NCI-H1436 treated with DMSO at 0.1 percent for 48 hours (cell line): Measurements from ENCODE around the gene MMP14.
"Not testable (repeated sequence)": the region's sequence is repeated elsewhere in the genome, so short reads cannot be mapped to it uniquely, and the experiment has no call there.

Experiments used
- DNase-seq: peaks from one replicate; lab custom pipeline; 2025; lab: John Stamatoyannopoulos, UW

The MMP14 gene

DNA sequence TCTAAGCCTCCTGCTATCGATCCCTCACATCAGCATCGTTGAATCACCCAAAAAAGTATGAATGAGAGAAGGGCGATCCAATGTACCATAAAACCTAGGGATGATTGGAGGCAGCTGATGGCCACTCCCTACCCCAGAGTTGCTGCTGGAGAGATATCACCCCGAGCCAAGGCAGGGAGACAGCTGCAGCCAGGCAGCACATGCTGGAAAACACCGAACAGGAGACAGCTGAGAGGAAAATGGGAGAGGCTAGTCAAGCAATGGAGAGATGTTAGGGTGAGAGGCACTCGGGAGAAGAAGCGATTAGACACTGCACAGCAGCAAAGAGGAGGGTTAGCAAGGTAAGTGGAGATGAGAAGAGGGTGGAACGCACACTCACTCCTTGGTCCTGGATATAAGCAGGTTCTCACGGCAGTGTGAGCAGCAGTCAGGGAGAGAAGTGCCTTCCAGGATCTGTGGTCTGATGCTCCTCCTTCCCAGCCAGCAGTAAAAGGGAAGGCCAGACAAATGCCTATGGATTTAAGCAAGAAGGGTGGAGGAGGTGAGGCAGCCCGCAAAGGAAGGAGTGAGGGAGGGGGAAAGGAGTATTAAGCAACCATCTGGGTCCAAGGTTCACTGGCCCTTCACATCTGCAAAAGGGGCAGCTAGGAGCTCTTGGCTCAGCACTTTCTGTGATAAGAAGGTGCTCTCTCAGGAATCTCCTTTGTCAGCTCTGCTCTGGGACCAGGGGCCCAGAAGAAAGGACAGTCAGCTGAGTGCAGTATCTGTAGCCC, 21.3 kb upstream of the MMP14 start, which contains the start of gene SLC7A7:
TSS of gene SLC7A7 (minus strand) at position 495 of the 773 bp plus-strand sequence. CDS start 2,037 bp downstream, outside the sequence.
- no peak for DNase-seq

DNA sequence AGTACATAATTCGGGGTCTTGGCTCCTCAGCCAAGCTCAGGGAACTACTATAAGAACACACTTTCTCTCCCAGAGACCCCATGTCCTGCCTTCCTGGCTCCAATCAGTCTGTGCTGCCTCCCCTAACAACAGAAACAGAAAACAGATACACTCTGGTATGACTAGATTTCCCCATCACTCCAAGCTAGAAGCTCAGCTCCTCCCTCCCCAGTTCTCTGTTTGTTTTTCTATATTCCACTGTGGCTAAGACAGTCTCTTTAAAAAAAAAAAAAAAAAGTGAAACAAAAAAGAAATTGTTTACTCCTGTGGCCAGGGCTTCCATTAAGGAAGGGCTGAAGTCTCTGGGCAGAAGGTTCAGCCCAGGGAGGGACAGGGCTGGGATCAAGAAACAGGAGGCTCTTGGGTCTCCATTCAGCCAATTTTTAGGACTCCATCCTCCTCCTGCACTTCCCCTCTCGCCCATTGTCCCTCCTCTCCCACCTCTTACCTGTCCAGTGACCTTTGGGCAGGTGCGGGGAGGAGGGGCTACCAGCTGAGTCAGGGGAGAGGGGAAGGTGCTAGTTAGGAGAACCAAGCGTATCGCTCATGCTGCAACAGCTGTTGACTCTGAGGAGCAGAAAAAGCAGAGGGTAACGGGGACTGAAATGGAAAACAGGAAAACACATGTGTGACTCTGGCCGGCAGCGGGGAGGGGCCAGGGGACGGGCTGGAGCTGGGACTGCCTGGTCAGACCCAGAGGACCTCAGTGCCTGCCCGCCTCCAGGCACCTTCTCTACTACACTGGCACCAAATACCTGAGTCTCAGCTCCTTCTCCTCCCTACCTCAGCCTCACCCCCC, 17.0 kb upstream of the MMP14 start:
- DNase-seq, result no peak

DNA sequence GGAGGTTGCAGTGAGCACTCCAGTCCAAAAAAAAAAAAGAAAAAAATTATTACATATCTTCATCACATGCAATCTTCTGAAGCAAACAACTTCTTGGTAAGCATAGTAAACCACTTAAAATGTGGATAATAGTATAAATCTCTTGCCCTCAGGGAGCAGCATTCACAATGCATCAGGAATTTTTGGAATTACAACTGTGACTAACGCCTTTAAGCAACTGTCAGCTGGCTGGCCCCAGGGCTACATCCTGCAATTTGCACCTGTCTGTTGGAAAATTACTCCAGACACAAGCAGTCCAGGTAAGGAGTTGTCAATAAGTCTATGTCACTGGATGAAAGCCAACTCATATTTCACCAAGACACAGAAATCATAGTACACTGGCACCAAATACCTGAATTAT, 15.7 kb upstream of the MMP14 start:
- DNase-seq, result no peak

DNA sequence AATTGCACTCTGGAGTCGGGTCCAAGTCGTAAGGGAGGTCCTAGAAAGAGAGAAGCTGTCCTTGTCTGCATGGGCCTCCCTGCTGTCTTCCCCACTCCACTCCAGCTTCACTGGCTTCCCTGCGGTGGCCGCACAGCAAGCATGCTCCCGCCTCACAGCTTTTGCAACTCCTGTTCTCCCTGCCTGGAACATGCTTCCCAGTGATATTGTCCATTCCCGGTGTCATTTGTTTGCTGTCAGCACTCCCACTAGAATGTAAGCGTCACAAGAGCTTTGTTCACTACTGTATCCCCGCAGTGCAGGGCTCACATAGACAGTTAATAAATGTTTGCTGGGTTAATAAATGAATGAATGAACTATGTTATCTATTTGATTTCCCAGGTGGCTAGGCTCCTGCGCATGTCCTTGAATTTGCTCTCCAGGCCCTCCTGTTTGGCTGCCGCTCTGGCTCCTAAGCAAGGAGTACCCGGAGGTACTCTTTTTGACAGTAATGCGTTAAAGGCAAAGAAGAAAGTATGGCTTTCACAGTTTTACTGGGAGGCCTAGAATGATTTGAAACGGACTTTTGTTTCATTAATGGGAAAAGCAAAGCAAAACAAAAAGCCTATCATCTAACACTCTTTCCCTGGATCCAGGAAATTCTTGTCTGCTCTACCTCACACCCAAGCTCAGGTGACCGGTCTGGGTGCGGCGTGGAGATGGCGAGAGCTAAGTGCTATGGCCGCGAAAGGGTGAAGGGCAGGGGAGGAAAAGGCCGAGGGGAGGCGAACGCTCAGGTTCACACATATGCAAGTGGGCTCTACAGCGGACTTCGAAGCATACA, 15.0 kb upstream of the MMP14 start:
- no peak for DNase-seq

DNA sequence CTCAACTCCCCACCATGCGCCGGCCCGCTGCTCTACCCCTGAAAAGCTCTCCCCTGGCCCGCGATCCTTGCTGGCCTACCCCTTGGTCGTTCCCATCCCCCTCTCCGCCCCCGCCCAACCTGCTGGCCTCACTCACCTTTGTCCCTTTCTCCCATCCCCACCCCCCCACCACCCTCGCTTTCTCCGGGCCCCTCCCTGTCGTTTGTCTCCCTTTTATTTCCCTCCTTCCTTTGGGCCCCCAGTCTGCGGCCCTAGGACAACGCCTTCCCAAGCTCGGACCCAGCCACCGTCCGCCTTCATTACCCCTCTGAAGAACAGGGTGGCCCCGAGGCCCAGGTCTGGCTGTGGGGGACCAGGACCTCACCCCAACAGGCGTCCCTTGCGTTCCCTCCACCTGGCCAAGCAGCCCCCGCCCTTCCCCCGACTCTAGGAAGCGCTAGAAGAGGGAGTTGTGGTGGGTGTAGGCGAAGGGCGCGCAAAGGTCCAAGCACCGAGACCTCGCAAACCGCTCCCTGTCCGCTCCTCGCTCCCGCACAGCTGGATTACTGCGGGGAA, 14.3 kb upstream of the MMP14 start:
- DNase-seq, result no peak

DNA sequence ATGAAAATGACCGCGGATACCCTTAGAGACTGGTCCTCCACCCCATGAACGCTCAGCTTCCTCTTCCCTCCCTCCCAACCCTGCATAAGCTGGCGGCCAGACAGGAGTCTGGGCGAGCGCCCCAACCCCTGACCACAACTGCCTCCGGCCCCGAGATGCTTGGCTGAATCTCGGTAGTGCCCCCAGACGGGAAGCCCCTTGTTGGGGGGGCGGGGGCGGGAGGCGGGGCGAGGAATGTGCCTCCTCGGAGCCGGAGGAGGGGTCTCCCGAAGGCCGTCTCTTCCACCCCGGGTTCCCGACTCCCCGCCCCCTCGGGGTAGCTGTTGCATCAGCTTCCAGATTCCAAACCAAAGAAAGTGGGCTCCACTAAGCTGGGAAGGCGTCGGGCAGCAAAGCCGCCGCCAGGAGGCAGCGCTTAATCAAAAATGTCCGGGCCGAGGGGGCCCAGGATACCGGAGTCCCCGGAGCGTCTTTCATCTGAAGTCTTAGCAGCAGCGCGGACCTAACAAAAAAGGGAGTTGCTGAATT, 13.8 kb upstream of the MMP14 start:
- DNase-seq, result no peak

DNA sequence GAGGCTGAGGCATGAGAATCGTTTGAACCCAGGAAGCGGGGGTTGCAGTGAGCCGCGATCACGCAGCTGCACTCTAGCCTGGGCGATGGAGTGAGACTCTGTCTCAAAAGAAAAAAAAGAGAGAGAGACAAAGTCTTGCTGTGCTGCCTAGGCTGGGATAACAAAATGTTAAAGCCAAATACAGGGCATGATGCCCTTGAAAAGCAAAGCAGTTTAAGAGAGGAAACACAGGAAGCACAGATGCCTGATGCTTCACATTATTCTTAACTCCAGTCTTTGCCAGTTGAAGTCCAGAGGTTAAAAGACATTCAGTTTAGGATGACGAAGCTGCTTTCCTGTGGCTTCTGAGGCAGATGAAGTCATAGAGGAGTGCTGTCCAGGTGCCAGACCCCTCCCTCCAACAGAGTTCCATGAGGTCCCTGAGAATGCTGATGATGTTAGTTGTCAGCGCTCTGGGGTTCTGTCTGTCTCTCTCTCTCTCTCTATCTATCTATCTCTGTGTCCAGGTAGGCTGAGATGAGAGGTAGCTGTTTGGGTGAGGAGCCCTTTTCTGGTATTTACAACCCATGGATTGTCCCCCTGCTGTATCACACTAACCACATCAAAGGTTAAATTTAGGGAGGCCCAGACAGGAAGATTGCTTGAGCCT, 11.6 kb upstream of the MMP14 start:
- no peak for DNase-seq

DNA sequence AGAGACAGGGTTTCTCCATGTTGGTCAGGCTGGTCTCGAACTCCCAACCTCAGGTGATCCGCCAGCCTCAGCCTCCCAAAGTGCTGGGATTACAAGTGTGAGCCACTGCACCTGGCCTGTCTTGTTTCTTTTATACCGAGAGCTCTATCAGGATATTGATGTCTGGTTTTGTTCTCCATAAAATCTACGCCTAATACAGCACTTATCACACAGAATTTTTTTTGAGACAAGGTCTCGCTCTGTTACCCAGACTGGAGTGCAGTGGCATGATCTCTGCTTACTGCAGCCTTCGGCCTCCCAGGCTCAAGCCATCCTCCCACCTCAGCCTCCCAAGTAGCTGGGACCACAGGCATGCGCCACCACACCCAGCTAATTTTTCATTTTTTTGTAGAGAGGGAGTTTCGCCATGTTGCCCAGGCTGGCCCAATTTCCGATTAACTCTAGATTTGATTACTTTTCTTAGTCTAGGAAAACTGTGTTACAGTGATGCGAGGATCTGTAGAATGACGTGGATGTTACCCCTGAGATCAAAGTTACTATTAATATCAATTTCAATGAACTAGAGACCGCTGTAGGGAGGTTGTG, 7.2 kb upstream of the MMP14 start:
- not testable (repeated sequence) for DNase-seq

DNA sequence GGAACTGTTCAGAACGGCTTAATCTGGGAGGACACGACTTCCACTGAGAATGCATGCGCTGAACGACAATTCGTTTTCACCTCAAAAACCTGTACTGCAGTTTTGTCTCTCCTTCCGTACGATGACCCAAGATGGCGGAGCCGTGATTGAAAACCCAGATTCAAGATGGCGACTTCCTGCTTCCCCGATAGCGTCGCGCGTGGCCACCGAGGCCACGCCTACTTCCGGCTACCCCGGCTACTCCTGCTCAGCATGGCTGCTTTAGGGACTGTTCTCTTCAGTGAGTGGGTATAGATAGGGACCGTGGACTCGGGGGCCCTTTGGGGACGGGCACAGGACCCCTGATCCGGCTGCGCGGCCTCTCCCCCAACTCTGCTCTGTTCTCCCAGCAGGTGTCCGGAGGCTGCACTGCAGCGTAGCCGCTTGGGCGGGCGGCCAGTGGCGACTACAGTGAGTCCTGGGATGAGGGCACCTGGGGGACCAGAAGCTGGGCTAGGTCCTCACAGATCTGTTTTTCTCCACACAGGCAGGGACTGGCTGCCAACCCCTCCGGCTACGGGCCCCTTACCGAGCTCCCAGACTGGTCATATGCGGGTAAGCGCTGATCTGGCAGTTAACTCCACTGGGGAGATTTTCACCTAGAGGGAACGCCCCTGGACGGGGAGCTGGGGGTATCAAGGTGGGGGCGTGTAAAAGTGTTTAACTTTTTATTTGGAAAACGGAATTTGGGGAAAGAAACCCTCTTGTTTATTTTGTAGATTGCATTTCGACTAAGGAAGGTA, 6.5 kb upstream of the MMP14 start, which contains the start of gene MRPL52:
TSS of gene MRPL52 (plus strand) at position 227 of the 782 bp plus-strand sequence. CDS start at position 253, 26 bp downstream.
- peak; percentile 37 for DNase-seq

DNA sequence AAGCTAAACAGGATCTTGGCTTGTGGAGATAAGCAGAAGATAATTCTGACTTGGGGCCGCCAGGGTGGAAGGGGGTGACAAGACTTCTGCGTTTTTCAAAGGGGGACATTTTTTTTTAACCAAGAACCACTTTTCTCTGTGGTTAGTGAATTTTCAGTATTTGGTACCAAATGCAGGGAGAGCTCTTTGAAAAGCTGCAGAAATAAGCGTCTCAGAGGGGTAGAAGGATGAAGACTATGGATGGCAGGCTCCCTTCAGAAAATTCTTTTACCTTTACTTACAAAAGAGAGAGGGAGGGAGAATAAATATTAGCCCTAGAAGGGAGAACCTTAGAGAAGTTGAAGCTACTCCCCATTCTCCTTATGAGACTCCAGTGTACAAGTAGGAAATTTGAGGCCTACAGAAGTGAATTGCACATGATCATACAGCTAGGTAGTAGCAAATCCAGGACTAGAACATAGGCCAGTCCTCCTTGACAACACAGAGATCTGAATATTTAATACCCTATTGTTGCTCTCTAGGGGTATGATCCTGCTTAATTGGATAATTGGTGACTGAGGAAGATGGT, 5.9 kb upstream of the MMP14 start:
- no peak for DNase-seq

DNA sequence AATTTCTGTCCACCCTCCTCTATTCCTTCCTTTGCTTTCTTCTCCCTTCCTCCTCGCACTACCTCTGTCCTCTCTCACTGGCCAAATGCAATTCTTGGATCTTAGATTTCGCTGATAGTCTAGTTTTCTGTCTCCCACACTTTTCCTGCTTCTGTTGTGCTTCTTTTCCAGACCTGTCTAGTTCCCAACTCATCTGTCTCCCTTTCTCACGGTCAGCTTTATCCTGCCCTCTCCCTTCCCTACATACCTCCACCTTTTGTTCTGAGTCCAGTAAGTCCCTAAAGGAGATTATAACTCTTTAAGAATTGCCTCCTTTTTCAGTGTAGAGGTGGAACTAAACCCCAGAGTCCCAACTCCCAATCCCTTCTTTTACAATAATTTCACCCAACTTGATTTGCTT, 880 bp upstream of the MMP14 start:
- DNase-seq, result no peak

DNA sequence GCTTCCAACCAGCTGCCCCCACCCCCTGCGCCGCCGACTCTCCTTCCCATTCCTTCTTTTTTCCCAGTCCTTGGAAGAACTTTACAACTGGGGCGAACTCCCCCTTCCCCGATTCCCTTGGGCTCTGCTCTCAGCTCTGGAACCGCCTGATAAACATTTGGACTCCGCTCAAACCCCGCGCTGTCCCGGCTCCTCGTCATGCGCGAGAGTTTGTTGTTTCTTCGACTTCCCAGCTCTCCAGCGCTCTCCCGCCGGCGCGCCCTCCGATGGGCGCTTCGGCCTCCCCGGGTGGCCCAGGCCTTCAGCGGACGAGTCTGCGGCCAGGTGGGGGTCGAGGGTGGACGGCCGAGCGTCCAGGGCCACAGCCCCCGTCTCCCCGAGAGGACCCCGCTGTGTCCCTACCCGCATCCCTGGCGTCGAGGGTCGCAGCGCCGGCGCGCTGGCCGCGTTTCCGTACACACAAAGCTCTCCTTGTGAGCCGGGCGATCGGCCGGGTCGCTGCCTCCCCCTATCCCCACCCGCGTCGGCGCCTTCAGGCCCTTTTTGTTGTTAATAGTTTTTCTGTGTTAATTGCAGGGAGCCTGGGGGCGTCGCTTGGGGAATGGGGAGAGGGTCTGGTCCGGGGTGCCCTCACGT, 847 bp downstream of the MMP14 start:
- DNase-seq, result no peak

DNA sequence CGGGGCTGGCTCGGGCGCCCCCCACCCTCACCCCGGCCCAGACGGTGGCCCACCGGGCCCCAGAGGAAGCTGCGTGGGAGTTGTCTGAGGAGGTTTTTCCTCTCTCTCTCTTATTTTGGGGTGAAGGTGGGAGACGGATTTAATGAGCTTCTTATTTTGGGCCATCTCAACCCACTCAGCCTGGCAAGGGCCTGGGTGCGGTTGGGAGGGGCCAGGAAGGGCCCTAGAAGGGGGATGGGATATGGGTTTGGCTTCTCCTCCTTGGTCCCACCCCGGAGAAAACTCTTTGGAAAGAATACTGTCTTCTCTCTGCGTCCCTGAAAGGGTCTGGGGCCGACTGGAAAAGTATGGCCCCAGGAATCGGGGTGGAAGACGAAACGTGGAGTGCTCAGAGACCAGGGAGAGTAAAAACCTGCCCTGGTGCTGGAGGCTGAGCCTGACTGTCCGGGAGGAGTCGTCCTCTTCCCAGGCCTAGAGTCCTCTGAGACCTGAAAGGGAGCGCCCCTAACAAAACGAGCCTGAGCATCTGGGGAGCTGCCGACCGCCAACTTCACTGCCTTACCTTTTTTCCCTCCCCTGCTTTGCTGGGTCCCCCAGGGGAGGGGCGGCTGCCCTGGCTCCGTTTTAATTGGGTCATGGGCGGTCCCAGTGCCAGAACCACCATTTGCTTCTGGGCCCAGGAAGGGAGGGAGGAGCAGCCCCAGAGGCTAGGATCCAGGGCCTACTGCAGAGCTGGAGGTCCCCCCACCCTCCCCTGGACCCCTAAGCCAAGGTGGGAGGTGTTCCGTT, 1.6 kb downstream of the MMP14 start:
- DNase-seq, result no peak

DNA sequence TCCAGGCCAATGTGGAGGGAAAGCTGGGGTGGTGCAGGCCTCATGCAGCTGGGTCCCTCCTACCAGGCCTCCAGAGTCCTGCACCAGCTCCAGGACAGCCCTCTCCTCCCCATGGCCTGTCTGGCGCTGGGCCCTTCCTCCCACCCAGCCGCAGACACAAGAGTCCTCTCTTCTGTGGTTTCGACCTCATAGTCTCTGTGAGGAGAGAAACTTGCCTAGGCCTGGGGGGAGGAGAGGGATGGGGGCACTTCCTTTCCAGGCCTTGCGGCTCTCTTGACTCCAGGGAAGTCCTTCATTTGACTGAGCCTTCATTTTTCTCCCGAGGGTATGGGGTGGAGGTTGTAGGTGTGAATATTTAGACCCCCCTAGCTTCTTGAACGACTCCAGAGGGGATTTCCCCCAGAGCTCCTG, 2.3 kb downstream of the MMP14 start:
- DNase-seq, result no peak

DNA sequence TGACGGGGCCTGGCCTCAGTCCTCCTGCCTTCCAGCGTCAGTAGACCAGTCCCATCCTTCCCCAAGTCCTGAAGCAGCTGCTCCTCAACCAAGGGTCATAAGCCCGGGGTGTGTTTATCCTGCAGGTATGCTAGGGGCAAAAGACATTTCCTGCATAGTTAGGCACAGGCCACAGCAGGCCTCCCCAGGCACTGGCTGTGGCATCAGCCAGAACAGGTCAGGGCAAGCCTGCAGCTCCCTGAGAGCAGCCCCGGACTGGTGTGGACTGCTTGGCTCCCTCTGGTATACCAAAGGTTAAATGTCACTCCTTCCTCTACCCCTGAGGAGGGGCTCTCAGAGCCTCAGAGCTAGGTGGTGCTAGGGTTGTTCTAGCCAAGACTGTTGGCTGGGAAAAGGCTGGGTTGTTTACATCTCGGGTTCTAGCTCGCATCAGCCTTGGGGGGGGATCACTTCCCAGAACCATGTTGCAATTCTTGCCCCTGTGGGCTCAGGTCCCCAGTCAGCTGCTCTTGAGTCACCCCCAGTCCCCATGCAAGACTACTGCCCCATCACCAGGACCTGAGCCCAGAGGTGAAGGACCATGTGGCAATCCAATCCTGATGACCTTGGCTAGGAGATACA, 2.9 kb downstream of the MMP14 start:
- DNase-seq, result no peak

DNA sequence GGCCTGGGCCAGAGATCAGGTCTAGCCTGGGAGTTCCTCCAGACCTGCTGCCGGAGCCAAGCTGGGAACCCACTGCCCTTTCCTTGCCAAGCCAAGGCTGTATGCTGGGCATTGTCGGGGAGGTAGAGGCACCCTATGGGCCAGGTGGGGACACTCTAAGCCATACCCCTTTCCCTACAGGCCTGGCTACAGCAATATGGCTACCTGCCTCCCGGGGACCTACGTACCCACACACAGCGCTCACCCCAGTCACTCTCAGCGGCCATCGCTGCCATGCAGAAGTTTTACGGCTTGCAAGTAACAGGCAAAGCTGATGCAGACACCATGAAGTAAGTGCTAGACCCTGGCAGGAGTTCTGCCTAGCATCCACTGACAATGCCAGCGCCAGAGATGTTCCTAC, 4.9 kb downstream of the MMP14 start:
- DNase-seq, result no peak

DNA sequence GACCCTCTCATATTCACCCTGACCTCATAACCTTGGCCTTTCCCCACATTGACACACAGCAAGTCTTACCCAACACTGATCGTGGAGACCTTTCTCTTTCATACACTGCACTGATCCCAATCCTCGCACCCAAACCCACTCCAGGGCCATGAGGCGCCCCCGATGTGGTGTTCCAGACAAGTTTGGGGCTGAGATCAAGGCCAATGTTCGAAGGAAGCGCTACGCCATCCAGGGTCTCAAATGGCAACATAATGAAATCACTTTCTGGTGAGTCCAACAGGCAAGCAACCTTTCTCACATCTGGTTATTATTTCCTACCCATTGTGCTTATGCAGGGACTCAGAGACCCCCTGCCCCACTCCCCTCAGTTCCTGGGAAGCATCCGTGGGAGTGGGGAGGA, 5.4 kb downstream of the MMP14 start:
- no peak for DNase-seq
